Globus pallidus (tissue), 1 donor: Measurements from ENCODE around the gene CNGA3.
"Not testable (repeated sequence)": the region's sequence is repeated elsewhere in the genome, so short reads cannot be mapped to it uniquely, and the experiment has no call there.

Source experiments
- DNase-seq: peaks from one replicate; pipeline ENCODE4 v3.0.0-alpha.2; 2015; ENCODE audit warnings: low spot score

Gene CNGA3

GRCh38 chr2:98346311-98347236 lies at the start of gene CNGA3:
TSS of gene CNGA3 (plus strand) at chr2:98346456. CDS start at chr2:98369976, 23,520 bp downstream.
- DNase-seq = no peak

DNA sequence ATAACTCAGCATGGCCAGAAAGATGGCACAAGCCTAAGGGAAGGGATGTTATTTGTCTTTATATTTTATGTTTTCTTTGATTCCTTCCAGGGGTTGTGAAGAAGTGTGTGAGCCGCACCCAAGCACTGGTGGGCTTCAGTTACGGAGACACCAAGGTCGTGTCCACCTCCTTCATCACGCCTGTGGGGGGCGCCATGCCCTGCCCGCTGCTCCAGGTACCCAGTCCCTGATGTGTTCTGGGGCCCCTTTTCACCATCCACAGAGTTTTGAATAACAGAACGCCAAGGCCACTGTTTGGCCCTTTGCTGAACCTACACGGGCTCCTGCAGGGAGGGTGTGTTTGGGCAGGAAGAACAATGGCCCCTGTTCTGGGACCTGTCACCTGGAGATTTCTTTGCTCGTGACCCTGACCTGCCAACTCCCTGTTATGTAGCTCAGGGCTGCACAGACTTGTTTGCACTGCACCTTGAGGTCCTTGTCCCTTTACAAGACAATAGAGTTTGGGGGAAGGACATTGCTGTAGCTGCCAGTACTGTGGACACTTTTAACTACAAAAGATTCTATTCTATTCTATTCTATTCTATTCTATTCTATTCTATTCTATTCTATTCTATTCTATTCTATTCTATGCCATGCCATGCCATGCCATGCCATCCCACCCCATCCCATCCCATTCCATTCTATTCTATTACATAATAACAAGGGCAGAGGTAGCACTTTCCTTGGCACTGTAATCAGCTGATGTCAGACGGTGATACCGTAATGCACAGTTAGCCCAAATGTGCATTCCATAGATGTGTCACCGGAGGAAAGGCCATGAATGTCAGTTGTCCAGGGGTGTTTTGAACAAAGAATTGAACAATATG lies 48.2 kb upstream of the CNGA3 start:
- DNase-seq = no peak

GRCh38 chr2:98298683-98299164 lies 47.5 kb upstream of the CNGA3 start:
- DNase-seq = no peak

- DNase-seq = no peak
Measured at GRCh38 chr2:98299211-98299905, 46.9 kb upstream of the CNGA3 start.

DNA sequence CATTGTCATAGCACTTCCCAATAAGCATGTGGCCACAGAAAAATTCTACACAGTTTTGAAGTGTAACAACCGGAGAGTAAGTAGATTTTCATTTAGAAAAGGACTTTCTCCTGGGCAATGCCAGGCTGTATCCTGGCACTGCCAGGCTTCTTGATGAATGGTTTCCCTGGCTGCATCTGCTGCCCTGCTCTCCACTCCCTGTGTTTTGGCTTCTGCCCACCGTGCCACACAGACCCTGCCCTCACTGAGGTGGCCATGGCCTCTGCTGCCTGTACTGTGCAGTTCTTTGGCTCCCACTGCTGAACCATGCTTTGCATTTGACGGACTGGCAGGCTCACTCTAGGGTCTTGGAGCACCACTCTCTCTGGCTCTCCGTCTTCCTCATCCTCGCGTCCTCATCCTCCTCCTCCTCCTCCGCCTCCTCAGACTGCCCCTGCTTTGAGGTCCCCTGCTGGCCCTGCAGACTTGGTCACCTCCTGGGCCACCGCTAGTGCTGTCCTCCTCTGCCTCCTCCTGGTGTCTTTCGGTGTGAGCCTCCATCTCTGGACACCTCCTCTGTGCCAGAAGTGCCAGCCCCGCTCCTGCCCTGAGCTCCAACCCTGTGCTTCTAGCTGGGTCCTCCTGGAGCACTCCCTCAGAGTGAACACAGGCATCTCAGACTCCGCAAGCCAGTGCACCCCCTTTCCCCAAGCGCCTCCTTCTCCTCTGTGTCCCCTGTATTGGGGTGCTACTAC lies 45.9 kb upstream of the CNGA3 start:
- DNase-seq = peak; percentile 14

DNA sequence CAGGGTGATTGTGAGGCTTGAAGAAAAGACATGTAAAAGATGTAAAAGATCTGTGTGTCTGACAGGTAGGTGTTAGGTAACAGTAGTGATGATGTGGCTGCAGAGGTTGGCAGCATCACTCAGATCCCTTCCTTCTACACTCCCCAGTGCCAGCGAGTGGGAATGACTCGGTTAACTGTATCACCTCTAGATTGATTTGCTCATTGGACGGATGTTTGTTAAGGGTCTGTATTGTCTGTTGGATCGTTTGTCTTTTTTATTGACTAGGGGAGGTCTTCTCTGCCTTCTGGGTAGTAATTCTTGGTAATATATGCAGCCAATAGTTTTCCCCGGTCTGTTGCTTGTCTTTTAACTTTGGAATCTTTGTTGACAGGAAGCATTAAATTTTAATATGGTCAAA lies 44.8 kb upstream of the CNGA3 start:
- DNase-seq = no peak

DNA sequence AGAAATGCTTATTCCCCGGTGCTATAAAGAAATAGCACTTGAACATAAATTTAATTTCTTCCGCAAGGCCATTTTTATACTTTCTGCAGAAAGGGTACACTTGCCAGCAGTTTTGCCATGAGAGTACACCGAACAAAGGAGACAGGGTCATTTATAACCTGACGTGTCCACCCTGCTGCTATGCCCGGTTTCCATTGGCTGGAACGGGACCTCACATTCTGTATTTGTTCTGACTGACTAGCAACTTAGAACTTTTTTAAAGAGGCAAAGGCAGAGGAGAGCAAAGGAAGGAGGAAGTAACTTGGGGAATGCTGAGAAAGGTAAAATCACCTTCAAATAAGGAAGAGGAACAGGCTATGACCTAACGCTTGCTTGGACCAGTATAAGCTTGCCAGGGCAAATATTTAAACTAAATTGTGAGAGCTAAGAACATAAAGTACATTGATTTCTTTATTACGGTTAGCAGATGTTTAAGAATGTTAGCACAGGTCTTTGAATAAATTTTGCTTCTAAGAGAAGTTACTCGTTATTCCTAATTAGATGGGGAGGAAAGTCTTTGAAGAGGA lies 39.0 kb upstream of the CNGA3 start:
- DNase-seq = not testable (repeated sequence)

- no peak for DNase-seq
Measured at GRCh38 chr2:98308068-98308467, 38.2 kb upstream of the CNGA3 start.

- no peak for DNase-seq
Measured at GRCh38 chr2:98308532-98308931, 37.7 kb upstream of the CNGA3 start.

- DNase-seq = no peak
Measured at GRCh38 chr2:98309580-98309979, 36.7 kb upstream of the CNGA3 start.

DNA sequence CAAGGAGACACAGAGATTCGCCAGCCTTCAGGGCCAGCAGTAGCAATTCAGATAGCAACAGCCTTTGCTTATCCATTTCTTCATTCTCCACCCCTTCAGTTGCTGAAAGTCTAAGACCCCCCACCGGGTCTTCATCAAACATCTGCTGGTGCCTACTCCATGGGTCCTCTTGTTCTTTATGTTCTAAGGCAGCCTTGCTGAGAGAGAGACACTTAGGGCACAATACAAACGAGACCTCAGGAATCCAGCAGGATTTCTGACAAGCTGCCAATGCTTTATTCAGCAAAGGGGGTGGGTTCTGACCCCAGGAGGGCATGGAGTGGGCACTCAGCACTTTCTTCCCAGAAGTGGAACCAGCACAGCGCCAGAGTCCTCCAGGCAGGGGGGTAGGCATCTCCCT lies 36.2 kb upstream of the CNGA3 start:
- no peak for DNase-seq

GRCh38 chr2:98311090-98311489 lies 35.2 kb upstream of the CNGA3 start:
- DNase-seq = no peak

DNA sequence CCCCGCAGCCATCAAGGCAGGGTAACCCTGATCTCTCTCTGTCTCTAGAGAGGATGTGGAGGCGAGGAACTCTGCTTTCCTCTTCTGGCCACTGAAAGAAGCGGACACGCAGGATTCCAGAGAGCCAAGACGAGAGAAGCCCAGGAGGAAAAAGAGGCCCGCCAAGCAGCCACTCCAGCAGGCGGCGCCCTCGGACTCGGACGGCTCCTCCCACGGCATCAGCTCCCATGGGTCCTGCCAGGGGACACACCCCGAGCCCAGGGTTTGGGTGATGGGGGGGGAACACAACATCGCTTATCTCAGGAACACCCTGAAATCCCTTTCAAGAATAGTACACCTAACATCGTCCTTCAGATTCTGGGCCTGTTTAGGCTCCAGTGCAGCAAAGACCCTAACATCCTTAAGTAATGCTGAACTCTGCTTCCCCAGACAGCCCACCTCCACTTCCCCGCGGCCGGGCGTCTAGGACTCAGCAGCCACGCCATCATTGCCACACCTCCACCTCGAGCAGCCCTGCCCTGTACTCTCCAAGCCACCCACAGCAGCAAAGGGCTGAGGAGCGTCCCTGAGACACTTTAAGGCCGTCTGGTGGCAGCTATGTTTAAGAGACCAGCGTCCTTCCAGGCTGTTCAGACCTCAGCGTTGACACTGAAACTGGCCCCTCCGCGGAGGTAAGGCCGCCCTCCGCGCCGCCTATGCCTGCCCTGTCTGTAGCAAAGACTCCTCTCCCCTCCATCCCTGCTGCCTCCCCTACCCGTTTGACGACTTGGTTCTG lies 34.3 kb upstream of the CNGA3 start:
- no peak for DNase-seq

GRCh38 chr2:98313492-98314250 lies 32.6 kb upstream of the CNGA3 start:
- no peak for DNase-seq

- no peak for DNase-seq
Measured at GRCh38 chr2:98314251-98314650, 32.0 kb upstream of the CNGA3 start.

DNA sequence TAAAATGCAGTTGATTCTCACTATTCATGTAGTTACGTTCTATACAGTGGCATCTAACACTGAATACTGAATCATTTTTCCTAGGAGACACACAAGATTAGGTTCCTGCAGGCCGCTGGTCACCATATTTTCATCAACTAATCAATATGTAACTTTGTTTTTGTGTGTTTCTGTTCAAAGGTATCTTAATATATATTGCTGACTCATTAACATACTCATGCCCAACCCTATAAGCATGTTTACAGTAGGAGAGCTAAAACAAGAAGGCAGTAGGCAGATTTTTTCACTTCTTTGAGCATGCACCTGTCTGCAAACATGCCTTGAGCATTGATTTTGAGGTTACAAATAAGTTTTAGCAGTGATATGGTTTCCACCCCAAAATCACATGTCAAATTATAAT lies 30.3 kb upstream of the CNGA3 start:
- no peak for DNase-seq

GRCh38 chr2:98317214-98317613 lies 29.0 kb upstream of the CNGA3 start:
- DNase-seq = no peak

- not testable (repeated sequence) for DNase-seq
Measured at GRCh38 chr2:98320171-98320570, 26.1 kb upstream of the CNGA3 start.

DNA sequence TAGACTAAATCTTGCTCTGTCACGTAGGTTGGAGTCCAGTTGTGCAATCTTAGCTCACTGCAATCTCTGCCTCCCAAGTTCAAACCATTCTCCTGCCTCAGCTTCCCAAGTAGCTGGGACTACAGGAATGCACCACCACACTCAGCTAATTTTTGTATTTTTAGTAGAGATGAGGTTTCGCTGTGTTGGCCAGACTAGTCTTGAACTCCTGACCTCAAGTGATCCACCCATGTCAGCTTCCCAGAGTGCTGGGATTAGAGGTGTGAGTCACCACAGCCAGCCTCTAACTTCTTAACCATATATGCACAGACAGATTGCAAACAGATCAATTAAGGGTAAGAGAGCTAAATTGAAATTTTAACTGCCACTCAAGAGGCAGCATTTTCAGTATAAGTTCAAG lies 22.1 kb upstream of the CNGA3 start:
- no peak for DNase-seq

- DNase-seq = no peak
Measured at GRCh38 chr2:98327776-98328175, 18.5 kb upstream of the CNGA3 start.
